Stimulated activated CD8-positive, alpha-beta memory T cell treated with anti-CD3 and anti-CD28 coated beads, Interleukin-12 subunit alpha, Interleukin-12 subunit beta, amount 100 ng/mL, for 4 hours (primary cell): Measurements from ENCODE around the gene CBLB.
"Not testable (repeated sequence)": the region's sequence is repeated elsewhere in the genome, so short reads cannot be mapped to it uniquely, and the experiment has no call there.

Experiments used
- DNase-seq: peaks from one replicate; pipeline ENCODE4 v3.0.0-alpha.2; 2020; ENCODE audit warnings: low read depth

Gene CBLB

GRCh38 chr3:105786241-105786640 lies 82.6 kb downstream of the CBLB start:
- no peak for DNase-seq

GRCh38 chr3:105785803-105786202 lies 83.0 kb downstream of the CBLB start:
- DNase-seq: no peak

GRCh38 chr3:105783631-105784030 lies 85.2 kb downstream of the CBLB start:
- DNase-seq: no peak

GRCh38 chr3:105781871-105782270 lies 86.9 kb downstream of the CBLB start:
- no peak for DNase-seq

- DNase-seq: no peak
Measured at GRCh38 chr3:105780107-105780506, 88.7 kb downstream of the CBLB start.

- no peak for DNase-seq
Measured at GRCh38 chr3:105775368-105775767, 93.4 kb downstream of the CBLB start.

GRCh38 chr3:105774444-105775180 lies 94.2 kb downstream of the CBLB start:
- no peak for DNase-seq

GRCh38 chr3:105773291-105773690 lies 95.5 kb downstream of the CBLB start:
- DNase-seq: no peak

- DNase-seq: no peak
Measured at GRCh38 chr3:105772635-105773034, 96.2 kb downstream of the CBLB start.

GRCh38 chr3:105771392-105771791 lies 97.4 kb downstream of the CBLB start:
- no peak for DNase-seq

GRCh38 chr3:105770410-105770809 lies 98.4 kb downstream of the CBLB start:
- DNase-seq: no peak

- no peak for DNase-seq
Measured at GRCh38 chr3:105767776-105768175, 101.0 kb downstream of the CBLB start.

GRCh38 chr3:105767216-105767615 lies 101.6 kb downstream of the CBLB start:
- DNase-seq: no peak

GRCh38 chr3:105765308-105765639 lies 103.5 kb downstream of the CBLB start:
- no peak for DNase-seq

GRCh38 chr3:105764378-105765307 lies 104.2 kb downstream of the CBLB start:
- no peak for DNase-seq

GRCh38 chr3:105763659-105764036 lies 105.2 kb downstream of the CBLB start:
- no peak for DNase-seq

- DNase-seq: no peak
Measured at GRCh38 chr3:105762749-105763658, 105.8 kb downstream of the CBLB start.

- not testable (repeated sequence) for DNase-seq
Measured at GRCh38 chr3:105762214-105762613, 106.6 kb downstream of the CBLB start.

- no peak for DNase-seq
Measured at GRCh38 chr3:105759442-105760078, 109.3 kb downstream of the CBLB start.

- no peak for DNase-seq
Measured at GRCh38 chr3:105758451-105758850, 110.4 kb downstream of the CBLB start.

- no peak for DNase-seq
Measured at GRCh38 chr3:105755121-105755886, 113.5 kb downstream of the CBLB start.
